Ecto neural progenitor cell (in vitro differentiated cells): ENCODE results near the gene PCNA.

Source experiments
- DNase-seq: peaks from one replicate; pipeline ENCODE4 v3.0.0-alpha.2; 2018; ENCODE audit warnings: low spot score

PCNA gene

GRCh38 chr20:5065166-5065878 is 54.4 kb downstream of the PCNA start:
- no peak for DNase-seq
